Measurements from ENCODE around the gene ATP6AP2.

DNA sequence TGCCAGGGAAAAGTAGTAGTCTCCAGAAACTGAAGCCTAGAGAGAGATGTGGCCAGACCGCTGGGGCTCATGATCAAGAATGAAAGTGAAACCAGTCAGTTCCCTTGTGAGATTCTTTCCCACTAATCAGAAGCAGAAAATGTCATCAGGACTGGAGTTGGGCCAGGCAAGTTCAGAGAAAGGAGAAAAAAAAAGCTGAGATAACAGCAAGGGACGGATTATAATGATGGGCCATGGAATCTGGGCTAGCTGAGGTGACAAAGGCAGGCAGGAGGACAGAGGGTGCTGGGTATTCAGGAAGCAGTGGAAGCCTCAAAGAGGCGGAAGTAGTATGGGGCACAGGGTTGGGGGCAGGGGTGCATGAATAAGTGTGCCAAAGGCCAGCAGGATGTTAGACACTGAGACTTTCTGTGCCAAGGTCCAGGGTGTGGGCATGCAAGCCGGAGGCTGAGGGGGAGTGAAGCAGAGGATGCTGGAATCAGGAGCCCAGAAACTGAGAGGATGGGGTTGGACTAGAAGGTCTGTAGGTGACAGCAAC lies 64.1 kb downstream of the ATP6AP2 start:
- TF ChIP-seq, protein P1, sequence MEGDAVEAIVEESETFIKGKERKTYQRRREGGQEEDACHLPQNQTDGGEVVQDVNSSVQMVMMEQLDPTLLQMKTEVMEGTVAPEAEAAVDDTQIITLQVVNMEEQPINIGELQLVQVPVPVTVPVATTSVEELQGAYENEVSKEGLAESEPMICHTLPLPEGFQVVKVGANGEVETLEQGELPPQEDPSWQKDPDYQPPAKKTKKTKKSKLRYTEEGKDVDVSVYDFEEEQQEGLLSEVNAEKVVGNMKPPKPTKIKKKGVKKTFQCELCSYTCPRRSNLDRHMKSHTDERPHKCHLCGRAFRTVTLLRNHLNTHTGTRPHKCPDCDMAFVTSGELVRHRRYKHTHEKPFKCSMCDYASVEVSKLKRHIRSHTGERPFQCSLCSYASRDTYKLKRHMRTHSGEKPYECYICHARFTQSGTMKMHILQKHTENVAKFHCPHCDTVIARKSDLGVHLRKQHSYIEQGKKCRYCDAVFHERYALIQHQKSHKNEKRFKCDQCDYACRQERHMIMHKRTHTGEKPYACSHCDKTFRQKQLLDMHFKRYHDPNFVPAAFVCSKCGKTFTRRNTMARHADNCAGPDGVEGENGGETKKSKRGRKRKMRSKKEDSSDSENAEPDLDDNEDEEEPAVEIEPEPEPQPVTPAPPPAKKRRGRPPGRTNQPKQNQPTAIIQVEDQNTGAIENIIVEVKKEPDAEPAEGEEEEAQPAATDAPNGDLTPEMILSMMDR (conservative IDR thresholded peaks at IDR 0.05) = no peak
- no peak for TF ChIP-seq EZH2 (IDR thresholded peaks at IDR 0.05; ENCODE audit: low read depth)

Data from PC-9 (cell line).